OCI-LY7 (cell line): ENCODE results near the gene PLAAT5. TPM values are rescaled to one million over a fixed set of nuclear protein-coding genes. Genes with fewer than 3 reads are reported as not detected.

Source experiments
- BruUV-seq: library from RNA; stranded (reverse); fragments of 400-500 nt; replicated peaks from 2 replicates; lab custom pipeline; 2021; lab: Mats Ljungman, UMichigan
- CTCF ChIA-PET: fragments of 300-600 bp; sonication (Branson Sonifier 250); formaldehyde crosslinking; loops from one replicate; lab custom pipeline; 2022; ENCODE audit warnings: antibody characterized with exemption; ENCODE audit not compliant: unreplicated experiment; lab: Charles Lee
- POLR2A ChIA-PET: fragments of 300-600 bp; sonication (Branson Sonifier 250); formaldehyde crosslinking; loops from one replicate; lab custom pipeline; 2022; ENCODE audit warnings: antibody characterized with exemption; lab: Charles Lee
- DNase-seq: peaks from one replicate; pipeline ENCODE4 v3.0.0-alpha.2; 2015; ENCODE audit warnings: low spot score
- H2AFZ ChIP-seq: fragments of 200-600 bp; sonication (generic), shearing (Covaris generic); 2 replicates; pipeline ENCODE4 v1.6.1; 2014; ENCODE audit warnings: mild to moderate bottlenecking, antibody characterized with exemption, low read length, moderate library complexity
- H3K27ac ChIP-seq: fragments of 200-600 bp; sonication (generic); 2 replicates; pipeline ENCODE4 v1.5.1; 2014; ENCODE audit warnings: mixed run types, low read depth, mild to moderate bottlenecking, moderate library complexity, low read length, inconsistent platforms; ENCODE audit not compliant: poor library complexity, severe bottlenecking
- H3K36me3 ChIP-seq: fragments of 200-600 bp; sonication (generic); 2 replicates; pipeline ENCODE4 v1.6.1; 2014; ENCODE audit warnings: mild to moderate bottlenecking, antibody characterized with exemption, low read length, moderate library complexity, mixed read lengths; ENCODE audit not compliant: insufficient read depth
- H3K4me1 ChIP-seq: fragments of 200-600 bp; sonication (generic); 2 replicates; pipeline ENCODE4 v1.5.1; 2014; ENCODE audit warnings: mild to moderate bottlenecking, low read length; ENCODE audit not compliant: insufficient read depth, poor library complexity, severe bottlenecking
- H3K4me2 ChIP-seq: fragments of 200-600 bp; sonication (generic); 2 replicates; pipeline ENCODE4 v1.6.1; 2014; ENCODE audit warnings: mild to moderate bottlenecking, low read length
- H3K4me3 ChIP-seq: fragments of 200-600 bp; sonication (generic); 2 replicates; pipeline ENCODE4 v1.5.1; 2014; ENCODE audit warnings: mild to moderate bottlenecking, low read depth, low read length; ENCODE audit not compliant: poor library complexity, severe bottlenecking
- H3K79me2 ChIP-seq: fragments of 200-600 bp; sonication (generic); 2 replicates; pipeline ENCODE4 v1.6.1; 2016; ENCODE audit warnings: low read depth, mild to moderate bottlenecking, low read length, moderate library complexity, mixed read lengths; ENCODE audit not compliant: insufficient read depth
- H3K9me2 ChIP-seq: fragments of 200-600 bp; sonication (generic); 2 replicates; pipeline ENCODE4 v1.6.1; 2016; ENCODE audit warnings: mild to moderate bottlenecking, low read length, mixed read lengths; ENCODE audit not compliant: insufficient read depth
- H3K9me3 ChIP-seq: fragments of 200-600 bp; sonication (generic); 2 replicates; pipeline ENCODE4 v1.6.1; 2014; ENCODE audit warnings: mild to moderate bottlenecking, mixed run types, low read length, mixed read lengths
- H4K20me1 ChIP-seq: fragments of 200-600 bp; sonication (generic); 2 replicates; pipeline ENCODE4 v1.6.1; 2014; ENCODE audit warnings: mild to moderate bottlenecking, antibody characterized with exemption, low read length, moderate library complexity, mixed read lengths; ENCODE audit not compliant: insufficient read depth
- CTCF ChIP-seq: fragments of 200-600 bp; sonication (generic); conservative IDR thresholded peaks from 2 replicates; pipeline ENCODE4 v1.5.1; 2014; ENCODE audit warnings: mild to moderate bottlenecking, antibody characterized with exemption, low read length, moderate library complexity, mixed read lengths
- EZH2phosphoT487 ChIP-seq: fragments of 200-600 bp; sonication (generic); IDR thresholded peaks from 2 replicates; pipeline ENCODE4 v1.6.1; 2018; ENCODE audit warnings: low read depth, borderline replicate concordance, mild to moderate bottlenecking, mixed run types, antibody characterized with exemption, low read length, moderate library complexity, mixed read lengths
- intact Hi-C: fragments of 100-400 bp; cut with micrococcal nuclease; formaldehyde crosslinking; loops from one replicate; pipeline ENCODE4 v1.10.0; 2022; ENCODE audit not compliant: unreplicated experiment
- total RNA-seq, 2 experiments: library from RNA; depleted of rRNA in 1 of 2; stranded (reverse); fragments of >200 nt in 1 of 2; shearing (Covaris generic) in 1 of 2; gene quantifications; 2 replicates each; pipeline ENCODE4 v1.2.3, GENCODE V29; 2014 to 2022

Gene PLAAT5
- total RNA-seq, 2 experiments from 2014 or later = not detected

- Histone ChIP-seq H3K9me2 (no peaks in the 10 kb centered on the region), H4K20me1 (no peaks in the 10 kb centered on the region), H3K27ac (no peak overlapping the region), H3K4me1 (no peaks in the 10 kb centered on the region), H3K36me3 (no peaks in the 10 kb centered on the region), H2AFZ (no peak overlapping the region), H3K4me2 (no peak overlapping the region), H3K79me2 (no peaks in the 10 kb centered on the region), H3K4me3 (no peak overlapping the region), H3K9me3 (no peaks in the 10 kb centered on the region)
- POLR2A ChIA-PET = no interaction called here
- intact Hi-C loops = no loop called here
- TF ChIP-seq CTCF = no peak
- TF ChIP-seq EZH2phosphoT487 = no peak
- no peak for DNase-seq
- BruUV-seq = no TSS peak
- CTCF ChIA-PET = no interaction called here
These were observed 20.2 kb upstream of the PLAAT5 start for GRCh38 chr11:63511048-63511748.

GRCh38 chr11:63510360-63511047, 19.5 kb upstream of the PLAAT5 start:
- Histone ChIP-seq H3K4me2 (no peak overlapping the region), H3K4me1 (no peaks in the 10 kb centered on the region), H3K9me2 (no peaks in the 10 kb centered on the region), H3K27ac (no peak overlapping the region), H3K79me2 (no peaks in the 10 kb centered on the region), H4K20me1 (no peaks in the 10 kb centered on the region), H2AFZ (no peak overlapping the region), H3K36me3 (no peaks in the 10 kb centered on the region), H3K4me3 (no peak overlapping the region), H3K9me3 (no peaks in the 10 kb centered on the region)
- intact Hi-C loops = no loop called here
- TF ChIP-seq CTCF (no peak), EZH2phosphoT487 (no peak)
- DNase-seq = no peak
- ChIA-PET CTCF (no interaction called here), POLR2A (no interaction called here)
- no TSS peak for BruUV-seq

- ChIA-PET POLR2A (no interaction called here), CTCF (no interaction called here)
- H3K9me3 ChIP-seq = no peaks in the 10 kb centered on the region
These were observed 17.8 kb upstream of the PLAAT5 start for GRCh38 chr11:63508745-63509144.

More at GRCh38 chr11:63508745-63509144, 17.8 kb upstream of the PLAAT5 start:
- H4K20me1 ChIP-seq = no peaks in the 10 kb centered on the region
- H3K27ac ChIP-seq = no peak overlapping the region
- H3K36me3 ChIP-seq = no peaks in the 10 kb centered on the region
- H3K4me2 ChIP-seq = no peak overlapping the region
- no peak for TF ChIP-seq CTCF
- no peak for TF ChIP-seq EZH2phosphoT487
- H3K79me2 ChIP-seq = no peaks in the 10 kb centered on the region
- H3K4me3 ChIP-seq = no peak overlapping the region
- no TSS peak for BruUV-seq
- intact Hi-C loops = no loop called here
- no peaks in the 10 kb centered on the region for H3K9me2 ChIP-seq
- DNase-seq = no peak
- H2AFZ ChIP-seq = no peak overlapping the region
- no peaks in the 10 kb centered on the region for H3K4me1 ChIP-seq
